GM23248 (cell line): ENCODE measurements around the gene CCL4L2. TPM values are rescaled to one million over a fixed set of nuclear protein-coding genes. Genes with fewer than 3 reads are reported as not detected.
"Not testable (repeated sequence)": the region's sequence is repeated elsewhere in the genome, so short reads cannot be mapped to it uniquely, and the experiment has no call there.

Experiments used
- DNase-seq: peaks from one replicate; pipeline ENCODE4 v3.0.0-alpha.2; 2015
- H2AFZ ChIP-seq: fragments of 200-600 bp; sonication (generic); 2 replicates; pipeline ENCODE4 v1.6.1; 2016; ENCODE audit warnings: antibody characterized with exemption
- H3F3A ChIP-seq: fragments of 200-600 bp; sonication (generic); 2 replicates; pipeline ENCODE4 v1.6.1; 2016; ENCODE audit warnings: mild to moderate bottlenecking, antibody characterized with exemption, mixed run types; ENCODE audit not compliant: insufficient read depth
- H3K27ac ChIP-seq: fragments of 200-600 bp; sonication (generic); 2 replicates; pipeline ENCODE4 v1.5.1; 2016; ENCODE audit warnings: mild to moderate bottlenecking
- H3K27me3 ChIP-seq: fragments of 200-600 bp; sonication (generic); replicated peaks from 2 replicates; pipeline ENCODE4 v1.6.1; 2016; ENCODE audit warnings: mild to moderate bottlenecking; ENCODE audit not compliant: insufficient read depth
- H3K36me3 ChIP-seq: fragments of 200-600 bp; sonication (generic); 2 replicates; pipeline ENCODE4 v1.6.1; 2016; ENCODE audit warnings: low read depth, mild to moderate bottlenecking
- H3K4me1 ChIP-seq: fragments of 200-600 bp; sonication (generic); 2 replicates; pipeline ENCODE4 v1.6.1; 2016; ENCODE audit warnings: mild to moderate bottlenecking; ENCODE audit not compliant: insufficient read depth
- H3K4me2 ChIP-seq: fragments of 200-600 bp; sonication (generic); one replicate; pipeline ENCODE4 v1.6.1; 2016; ENCODE audit warnings: mild to moderate bottlenecking; ENCODE audit not compliant: unreplicated experiment
- H3K4me3 ChIP-seq: fragments of 200-600 bp; sonication (generic); 2 replicates; pipeline ENCODE4 v1.5.1; 2016; ENCODE audit warnings: mild to moderate bottlenecking
- H3K79me2 ChIP-seq: fragments of 200-600 bp; sonication (generic); 2 replicates; pipeline ENCODE4 v1.6.1; 2016; ENCODE audit warnings: mild to moderate bottlenecking; ENCODE audit not compliant: insufficient read depth
- H3K9ac ChIP-seq: fragments of 200-600 bp; sonication (generic); 2 replicates; pipeline ENCODE4 v1.6.1; 2016; ENCODE audit warnings: mild to moderate bottlenecking
- H3K9me2 ChIP-seq: fragments of 200-600 bp; sonication (generic); 2 replicates; pipeline ENCODE4 v1.6.1; 2016; ENCODE audit warnings: mixed run types, mild to moderate bottlenecking, moderate library complexity; ENCODE audit not compliant: insufficient read depth
- H3K9me3 ChIP-seq: fragments of 200-600 bp; sonication (generic); one replicate; pipeline ENCODE4 v1.6.1; 2017; ENCODE audit warnings: low read depth
- H4K20me1 ChIP-seq: fragments of 200-600 bp; sonication (generic); 2 replicates; pipeline ENCODE4 v1.6.0; 2016; ENCODE audit not compliant: insufficient read depth
- EZH2 ChIP-seq: fragments of 200-600 bp; sonication (generic); IDR thresholded peaks from 2 replicates; pipeline ENCODE4 v1.6.1; 2018; ENCODE audit warnings: antibody characterized with exemption, mild to moderate bottlenecking; ENCODE audit not compliant: insufficient read depth, poor library complexity, severe bottlenecking
- EZH2phosphoT487 ChIP-seq: fragments of 200-600 bp; sonication (generic); IDR thresholded peaks from 2 replicates; pipeline ENCODE4 v1.6.1; 2018; ENCODE audit warnings: antibody characterized with exemption, moderate library complexity, mild to moderate bottlenecking, low read depth; ENCODE audit not compliant: insufficient read depth
- WGBS, 2 experiments: methylation state at CpG; one replicate each; pipeline ENCODE4 v1.1.6; 2015 to 2017; ENCODE audit warnings: low lambda C conversion rate in 2 of 2, low coverage in 1 of 2; ENCODE audit errors: missing lambda C conversion rate in 2 of 2; 5-methylcytosine and 5-hydroxymethylcytosine counted together
- in situ Hi-C: fragments of 300-500 bp; cut with MboI; formaldehyde crosslinking; loops from 2 replicates; pipeline ENCODE4 v1.15.0; 2020
- polyA plus RNA-seq: library from polyadenylated mRNA; unstranded; fragments of >200 nt; fragmentation: Nextera tagmentation; extraction: Ambion mirVana; gene quantifications from 2 replicates; pipeline ENCODE4 v1.2.1, GENCODE V29; 2016
- total RNA-seq: library from RNA; depleted of rRNA; stranded (reverse); fragments of >200 nt; shearing (Covaris generic); gene quantifications from 2 replicates; pipeline ENCODE4 v1.2.3, GENCODE V29; 2014

The CCL4L2 gene
- total and polyA plus RNA-seq, 2 experiments from 2014 or later = 0.69 TPM; not detected in 1

- no peak overlapping the region for H3K27ac ChIP-seq
- no peaks in the 10 kb centered on the region for H3K79me2 ChIP-seq
- no peak overlapping the region for H3K9ac ChIP-seq
- no peak overlapping the region for H3K4me3 ChIP-seq
- no peak for DNase-seq
- no peak for TF ChIP-seq EZH2
- TF ChIP-seq EZH2phosphoT487 = no peak
- no peak overlapping the region for H2AFZ ChIP-seq
- H3K36me3 ChIP-seq = no peaks in the 10 kb centered on the region
- in situ Hi-C loops = no loop called here
- H3K4me2 ChIP-seq = no peak overlapping the region
- H3F3A ChIP-seq = no peaks in the 10 kb centered on the region
- peaks cover 14% of the 10 kb centered on the region for H3K27me3 ChIP-seq
- no peaks in the 10 kb centered on the region for H3K9me2 ChIP-seq
- no peaks in the 10 kb centered on the region for H4K20me1 ChIP-seq
- H3K4me1 ChIP-seq = no peaks in the 10 kb centered on the region
- H3K9me3 ChIP-seq = no peaks in the 10 kb centered on the region
Observed at GRCh38 chr17:36214918-36215317, 4.1 kb downstream of the CCL4L2 start.

GRCh38 chr17:36215406-36216308 is 4.8 kb downstream of the CCL4L2 start:
- H3K36me3 ChIP-seq, H3K9me3 ChIP-seq, H3K9ac ChIP-seq, DNase-seq, H2AFZ ChIP-seq, H3K4me2 ChIP-seq, H3K9me2 ChIP-seq, H3K4me1 ChIP-seq, H3K27ac ChIP-seq, H3F3A ChIP-seq, H3K4me3 ChIP-seq, H4K20me1 ChIP-seq, H3K79me2 ChIP-seq, in situ Hi-C loops: not testable (repeated sequence)
- WGBS, 2 experiments = 46% methylated on average over 7 of the region's 7 CpGs
- H3K27me3 ChIP-seq = peaks cover 12% of the 10 kb centered on the region

GRCh38 chr17:36219556-36219955 is 8.7 kb downstream of the CCL4L2 start:
- H3K4me1 ChIP-seq, H3F3A ChIP-seq, H3K79me2 ChIP-seq, H3K27me3 ChIP-seq, H3K4me2 ChIP-seq, H4K20me1 ChIP-seq, H3K9me2 ChIP-seq, H3K4me3 ChIP-seq, H3K27ac ChIP-seq, H3K9me3 ChIP-seq, H2AFZ ChIP-seq, in situ Hi-C loops, DNase-seq, H3K36me3 ChIP-seq, H3K9ac ChIP-seq: not testable (repeated sequence)
- WGBS, 2 experiments = 50 to 55% methylated on average over 1 of the region's 1 CpG

GRCh38 chr17:36220737-36221580 is 10.1 kb downstream of the CCL4L2 start:
- H3K4me1 ChIP-seq, H3K9me2 ChIP-seq, H4K20me1 ChIP-seq, H3K9ac ChIP-seq, H3K79me2 ChIP-seq, H3K4me2 ChIP-seq, H3K4me3 ChIP-seq, H2AFZ ChIP-seq, in situ Hi-C loops, H3K9me3 ChIP-seq, H3K27me3 ChIP-seq, H3K27ac ChIP-seq, H3F3A ChIP-seq, H3K36me3 ChIP-seq: not testable (repeated sequence)
- 33 to 37% methylated on average over 3 of the region's 3 CpGs for WGBS, 2 experiments
- DNase-seq = peak; percentile 43

GRCh38 chr17:36221581-36222100 is 10.8 kb downstream of the CCL4L2 start:
- H3K4me2 ChIP-seq, H3K9ac ChIP-seq, H3K9me2 ChIP-seq, H3K4me1 ChIP-seq, H3F3A ChIP-seq, H3K9me3 ChIP-seq, H4K20me1 ChIP-seq, H3K27ac ChIP-seq, H3K27me3 ChIP-seq, H3K79me2 ChIP-seq, H2AFZ ChIP-seq, H3K4me3 ChIP-seq, DNase-seq, H3K36me3 ChIP-seq, in situ Hi-C loops: not testable (repeated sequence)
- WGBS, 2 experiments = 39 to 47% methylated on average over 4 of the region's 4 CpGs

GRCh38 chr17:36222967-36223366 is 12.1 kb downstream of the CCL4L2 start:
- H2AFZ ChIP-seq, H3K4me1 ChIP-seq, H3K79me2 ChIP-seq, H3K27me3 ChIP-seq, H3K9ac ChIP-seq, DNase-seq, H3K27ac ChIP-seq, H3K4me2 ChIP-seq, H3K9me3 ChIP-seq, H3K9me2 ChIP-seq, in situ Hi-C loops, H4K20me1 ChIP-seq, H3F3A ChIP-seq, H3K4me3 ChIP-seq, H3K36me3 ChIP-seq: not testable (repeated sequence)
- WGBS, 2 experiments = 80 to 83% methylated on average over 12 of the region's 12 CpGs

- in situ Hi-C loops, H3K36me3 ChIP-seq, H3K4me3 ChIP-seq, H2AFZ ChIP-seq, H3K9ac ChIP-seq, H4K20me1 ChIP-seq, DNase-seq, H3K4me1 ChIP-seq, H3K79me2 ChIP-seq, H3K9me3 ChIP-seq, H3K27me3 ChIP-seq, H3F3A ChIP-seq, H3K9me2 ChIP-seq, H3K4me2 ChIP-seq, H3K27ac ChIP-seq: not testable (repeated sequence)
- 39 to 47% methylated on average over 5 of the region's 5 CpGs for WGBS, 2 experiments
Observed at GRCh38 chr17:36229644-36230043, 18.8 kb downstream of the CCL4L2 start.
